ENCODE data around the gene ABCB4. TPM values are rescaled to one million over a fixed set of nuclear protein-coding genes. Genes with fewer than 3 reads are reported as not detected.

The ABCB4 gene
- total RNA-seq, 1 experiment from 2014 or later: not detected

DNA sequence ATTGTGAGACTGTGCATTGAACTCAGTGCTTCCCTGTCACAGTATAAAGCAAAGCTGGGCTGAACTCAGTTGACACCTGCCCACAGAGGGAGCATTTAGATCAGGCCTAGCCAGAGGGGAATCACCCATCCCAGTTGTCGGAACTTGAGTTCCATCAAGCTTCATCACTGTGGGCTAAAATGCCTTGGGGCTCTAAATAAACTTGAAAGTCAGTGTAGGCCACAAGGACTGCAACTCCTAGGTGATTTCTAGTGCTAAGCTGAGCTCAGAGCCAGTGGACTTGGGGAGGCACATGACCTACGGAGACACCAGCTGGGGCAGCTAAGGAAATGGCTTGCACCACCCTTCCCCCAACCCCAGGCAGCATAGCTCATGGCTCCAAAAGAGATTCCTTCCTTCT lies 7.7 kb upstream of the ABCB4 start:
- CTCF ChIA-PET: no interaction called here
- Histone ChIP-seq H3K9ac (ENCODE audit: low read length) (no peak overlapping the region), H3K9me2 (ENCODE audit: insufficient read depth) (no peaks in the 10 kb centered on the region), H3K36me3 (ENCODE audit: control insufficient read depth in 1 of 2, insufficient read depth in 2 of 2, low read length in 2 of 2) (no peaks in the 10 kb centered on the region), H3K4me2 (ENCODE audit: low read length) (no peak overlapping the region), H4K20me1 (ENCODE audit: insufficient read depth) (no peaks in the 10 kb centered on the region), H2AFZ (ENCODE audit: low read depth, low read length, poor library complexity, severe bottlenecking) (no peak overlapping the region), H3K27me3 (ENCODE audit: insufficient read depth, low read length) (no peaks in the 10 kb centered on the region), H3K27ac (ENCODE audit: low read depth, low read length) (no peak overlapping the region), H3K79me2 (ENCODE audit: insufficient read depth, low read length) (no peaks in the 10 kb centered on the region), H3K4me1 (ENCODE audit: control insufficient read depth in 1 of 2, insufficient read depth in 2 of 2, low read length in 2 of 2) (no peaks in the 10 kb centered on the region), H3K9me3 (ENCODE audit: control insufficient read depth in 1 of 2, insufficient read depth in 1 of 2, low read depth in 1 of 2, low read length in 2 of 2) (no peaks in the 10 kb centered on the region), H3K4me3 (replicated peaks in 1 of 2; ENCODE audit: low read depth in 1 of 2, low read length in 2 of 2) (no peak overlapping the region)
- ATAC-seq (no peak), DNase-seq (ENCODE audit: low read depth, low spot score) (no peak)
- RAD21 ChIA-PET (ENCODE audit: low non-redundant PET in 1 of 2, low total read pairs in 2 of 2, uncharacterized antibody in 2 of 2, unreplicated experiment in 2 of 2): no interaction called here
- intact Hi-C loops (cut with micrococcal nuclease): no loop called here
- no TSS peak for BruUV-seq (replicated peaks)
- TF ChIP-seq CTCF (IDR thresholded peaks at IDR 0.05 in 2 of 3, conservative IDR thresholded peaks at IDR 0.05 in 1 of 3; ENCODE audit: borderline replicate concordance in 1 of 3, insufficient read depth in 1 of 3, low read depth in 2 of 3, low read length in 2 of 3) (no peak), RAD21 (IDR thresholded peaks at IDR 0.05; ENCODE audit: low read depth) (no peak), POLR2AphosphoS5 (IDR thresholded peaks at IDR 0.05; ENCODE audit: low read depth, low read length) (no peak), SP1 (IDR thresholded peaks at IDR 0.05; ENCODE audit: low read depth) (no peak)
- TF ChIP-seq, protein P1, sequence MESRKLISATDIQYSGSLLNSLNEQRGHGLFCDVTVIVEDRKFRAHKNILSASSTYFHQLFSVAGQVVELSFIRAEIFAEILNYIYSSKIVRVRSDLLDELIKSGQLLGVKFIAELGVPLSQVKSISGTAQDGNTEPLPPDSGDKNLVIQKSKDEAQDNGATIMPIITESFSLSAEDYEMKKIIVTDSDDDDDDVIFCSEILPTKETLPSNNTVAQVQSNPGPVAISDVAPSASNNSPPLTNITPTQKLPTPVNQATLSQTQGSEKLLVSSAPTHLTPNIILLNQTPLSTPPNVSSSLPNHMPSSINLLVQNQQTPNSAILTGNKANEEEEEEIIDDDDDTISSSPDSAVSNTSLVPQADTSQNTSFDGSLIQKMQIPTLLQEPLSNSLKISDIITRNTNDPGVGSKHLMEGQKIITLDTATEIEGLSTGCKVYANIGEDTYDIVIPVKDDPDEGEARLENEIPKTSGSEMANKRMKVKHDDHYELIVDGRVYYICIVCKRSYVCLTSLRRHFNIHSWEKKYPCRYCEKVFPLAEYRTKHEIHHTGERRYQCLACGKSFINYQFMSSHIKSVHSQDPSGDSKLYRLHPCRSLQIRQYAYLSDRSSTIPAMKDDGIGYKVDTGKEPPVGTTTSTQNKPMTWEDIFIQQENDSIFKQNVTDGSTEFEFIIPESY (IDR thresholded peaks at IDR 0.05; ENCODE audit: extremely low read depth, insufficient replicate concordance, low read length): no peak
- POLR2A ChIA-PET: no interaction called here

DNA sequence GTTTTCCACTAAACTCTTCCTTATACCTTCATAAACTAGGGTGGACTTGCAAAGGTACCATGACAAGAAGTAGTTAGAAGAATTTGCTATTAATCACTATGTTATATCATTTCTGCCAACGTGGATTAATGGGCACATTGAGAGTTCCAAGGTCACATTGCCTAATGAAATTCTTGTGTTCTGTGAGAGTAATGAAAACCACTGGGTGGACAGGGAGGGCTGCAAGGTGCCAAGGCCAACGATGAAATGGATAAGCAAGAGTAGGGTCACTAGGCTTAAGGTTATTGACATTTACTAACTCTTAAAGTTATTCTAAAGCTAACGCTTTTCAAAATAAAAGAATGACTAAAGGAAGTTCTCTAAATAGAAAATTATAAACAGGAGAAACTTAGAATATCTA lies 6.6 kb upstream of the ABCB4 start:
- ChIA-PET CTCF (no interaction called here), POLR2A (no interaction called here), RAD21 (ENCODE audit: low non-redundant PET in 1 of 2, low total read pairs in 2 of 2, uncharacterized antibody in 2 of 2, unreplicated experiment in 2 of 2) (no interaction called here)
- H3K27me3 ChIP-seq (ENCODE audit: insufficient read depth, low read length): no peaks in the 10 kb centered on the region
- ATAC-seq (no peak), DNase-seq (ENCODE audit: low read depth, low spot score) (no peak)
- intact Hi-C loops (cut with micrococcal nuclease): no loop called here
- no peaks in the 10 kb centered on the region for H3K36me3 ChIP-seq (ENCODE audit: control insufficient read depth in 1 of 2, insufficient read depth in 2 of 2, low read length in 2 of 2)
- H3K4me2 ChIP-seq (ENCODE audit: low read length): no peak overlapping the region
- no peak overlapping the region for H3K9ac ChIP-seq (ENCODE audit: low read length)
- no peak overlapping the region for H2AFZ ChIP-seq (ENCODE audit: low read depth, low read length, poor library complexity, severe bottlenecking)
- H3K9me2 ChIP-seq (ENCODE audit: insufficient read depth): no peaks in the 10 kb centered on the region
- H4K20me1 ChIP-seq (ENCODE audit: insufficient read depth): no peaks in the 10 kb centered on the region
- no TSS peak for BruUV-seq (replicated peaks)
- no peak overlapping the region for H3K4me3 ChIP-seq (replicated peaks in 1 of 2; ENCODE audit: low read depth in 1 of 2, low read length in 2 of 2)
- H3K4me1 ChIP-seq (ENCODE audit: control insufficient read depth in 1 of 2, insufficient read depth in 2 of 2, low read length in 2 of 2): no peaks in the 10 kb centered on the region
- no peaks in the 10 kb centered on the region for H3K9me3 ChIP-seq (ENCODE audit: control insufficient read depth in 1 of 2, insufficient read depth in 1 of 2, low read depth in 1 of 2, low read length in 2 of 2)
- H3K79me2 ChIP-seq (ENCODE audit: insufficient read depth, low read length): no peaks in the 10 kb centered on the region
- TF ChIP-seq FOSL1 (IDR thresholded peaks at IDR 0.05; ENCODE audit: low read depth) (no peak), SP1 (IDR thresholded peaks at IDR 0.05; ENCODE audit: low read depth) (no peak), CEBPB (IDR thresholded peaks at IDR 0.05; ENCODE audit: low read depth) (no peak), YY1 (IDR thresholded peaks at IDR 0.05; ENCODE audit: extremely low read depth, insufficient replicate concordance, low read depth, low read length) (no peak)
- H3K27ac ChIP-seq (ENCODE audit: low read depth, low read length): no peak overlapping the region

Data from HCT116 (cell line).